SU-DHL-6 (cell line): ENCODE results near the gene SDS.

Source experiments
- H2AFZ ChIP-seq: fragments of 200-600 bp; sonication (generic); 2 replicates; pipeline ENCODE4 v1.6.1; 2014; ENCODE audit warnings: low read depth, mild to moderate bottlenecking, moderate library complexity, mixed read lengths, antibody characterized with exemption, low read length; ENCODE audit not compliant: severe bottlenecking
- H3F3A ChIP-seq: fragments of 200-600 bp; shearing (Covaris generic); 2 replicates; pipeline ENCODE4 v1.6.0; 2016; ENCODE audit warnings: antibody characterized with exemption, mild to moderate bottlenecking; ENCODE audit not compliant: insufficient read depth
- H3K27ac ChIP-seq: fragments of 200-600 bp; sonication (generic); 2 replicates; pipeline ENCODE4 v1.5.1; 2016; ENCODE audit warnings: low read depth, mild to moderate bottlenecking, low read length, moderate library complexity, mixed read lengths
- H3K27me3 ChIP-seq: fragments of 200-600 bp; sonication (generic), shearing (Covaris generic); 2 replicates; pipeline ENCODE4 v1.6.0; 2014; ENCODE audit warnings: mild to moderate bottlenecking, low read length
- H3K36me3 ChIP-seq: fragments of 200-600 bp; sonication (generic); 2 replicates; pipeline ENCODE4 v1.6.1; 2014; ENCODE audit warnings: mild to moderate bottlenecking, low read length, mixed read lengths
- H3K4me2 ChIP-seq: fragments of 300-600, 200-600 bp; shearing (Covaris generic), sonication (generic); 2 replicates; pipeline ENCODE4 v1.6.0; 2014; ENCODE audit warnings: low read length, low read depth, mild to moderate bottlenecking; ENCODE audit not compliant: poor library complexity, severe bottlenecking
- H3K4me3 ChIP-seq: fragments of 200-600 bp; sonication (generic); 2 replicates; pipeline ENCODE4 v1.5.1; 2014; ENCODE audit warnings: antibody characterized with exemption, low read length, mild to moderate bottlenecking, mixed read lengths; ENCODE audit not compliant: insufficient read depth, poor library complexity, severe bottlenecking
- H3K79me2 ChIP-seq: fragments of 200-600 bp; sonication (generic); 2 replicates; pipeline ENCODE4 v1.6.1; 2014; ENCODE audit warnings: mild to moderate bottlenecking, low read length, moderate library complexity; ENCODE audit not compliant: insufficient read depth
- H3K9ac ChIP-seq: fragments of 200-600 bp; sonication (generic); 2 replicates; pipeline ENCODE4 v1.7.0; 2014; ENCODE audit warnings: mild to moderate bottlenecking, low read length
- H3K9me2 ChIP-seq: fragments of 200-600 bp; sonication (generic); replicated peaks from 2 replicates; pipeline ENCODE4 v1.6.1; 2014; ENCODE audit warnings: low read length; ENCODE audit not compliant: insufficient read depth
- H3K9me3 ChIP-seq: fragments of 200-600 bp; sonication (generic); 2 replicates; pipeline ENCODE4 v1.6.1; 2014; ENCODE audit warnings: low read length, mixed read lengths; ENCODE audit not compliant: insufficient read depth
- H4K20me1 ChIP-seq: fragments of 200-600 bp; sonication (generic); 2 replicates; pipeline ENCODE4 v1.6.1; 2014; ENCODE audit warnings: low read depth, mild to moderate bottlenecking, antibody characterized with exemption, low read length, moderate library complexity, mixed read lengths
- CTCF ChIP-seq: fragments of 200-600 bp; sonication (generic); IDR thresholded peaks from one replicate; pipeline ENCODE4 v1.5.1; 2017; ENCODE audit warnings: antibody characterized with exemption, mild to moderate bottlenecking, low read length, moderate library complexity; ENCODE audit not compliant: insufficient read depth, poor library complexity, severe bottlenecking
- EZH2phosphoT487 ChIP-seq: fragments of 200-600 bp; sonication (generic), shearing (Covaris generic); conservative IDR thresholded peaks from 2 replicates; pipeline ENCODE4 v1.6.1; 2018; ENCODE audit warnings: mild to moderate bottlenecking, antibody characterized with exemption, low read length, moderate library complexity, mixed read lengths

SDS gene

GRCh38 chr12:113401066-113402000 is 2.4 kb downstream of the SDS start:
- Histone ChIP-seq H3F3A (no peaks in the 10 kb centered on the region), H2AFZ (no peak overlapping the region), H3K4me2 (no peak overlapping the region), H4K20me1 (no peaks in the 10 kb centered on the region), H3K9me2 (no peaks in the 10 kb centered on the region), H3K4me3 (no peak overlapping the region), H3K27ac (no peak overlapping the region), H3K27me3 (no peaks in the 10 kb centered on the region), H3K36me3 (no peaks in the 10 kb centered on the region), H3K79me2 (no peaks in the 10 kb centered on the region), H3K9ac (no peak overlapping the region), H3K9me3 (no peaks in the 10 kb centered on the region)
- TF ChIP-seq CTCF (no peak), EZH2phosphoT487 (no peak)

- H4K20me1 ChIP-seq, result no peaks in the 10 kb centered on the region
- H3K79me2 ChIP-seq, result no peaks in the 10 kb centered on the region
- H3K36me3 ChIP-seq, result no peaks in the 10 kb centered on the region
- no peak overlapping the region for H3K9ac ChIP-seq
- H3K9me2 ChIP-seq, result no peaks in the 10 kb centered on the region
- TF ChIP-seq EZH2phosphoT487 (no peak), CTCF (no peak)
- H3K4me3 ChIP-seq, result no peak overlapping the region
- H3K4me2 ChIP-seq, result no peak overlapping the region
- H3K27ac ChIP-seq, result no peak overlapping the region
- no peak overlapping the region for H2AFZ ChIP-seq
- no peaks in the 10 kb centered on the region for H3K9me3 ChIP-seq
- no peaks in the 10 kb centered on the region for H3F3A ChIP-seq
- H3K27me3 ChIP-seq, result no peaks in the 10 kb centered on the region
Observed at GRCh38 chr12:113400362-113400761, 3.3 kb downstream of the SDS start.

GRCh38 chr12:113399490-113399889 is 4.2 kb downstream of the SDS start:
- no peaks in the 10 kb centered on the region for H3K36me3 ChIP-seq
- no peak overlapping the region for H3K27ac ChIP-seq
- H3K9me3 ChIP-seq, result no peaks in the 10 kb centered on the region
- no peaks in the 10 kb centered on the region for H3F3A ChIP-seq
- no peaks in the 10 kb centered on the region for H4K20me1 ChIP-seq
- no peak overlapping the region for H3K4me2 ChIP-seq
- H3K79me2 ChIP-seq, result no peaks in the 10 kb centered on the region
- H3K4me3 ChIP-seq, result no peak overlapping the region
- no peak overlapping the region for H2AFZ ChIP-seq
- no peak overlapping the region for H3K9ac ChIP-seq
- no peaks in the 10 kb centered on the region for H3K9me2 ChIP-seq
- no peak for TF ChIP-seq CTCF
- TF ChIP-seq EZH2phosphoT487, result no peak
- H3K27me3 ChIP-seq, result no peaks in the 10 kb centered on the region
